IPS DF 6.9 (cell line): ENCODE results near the gene PACSIN1.

ENCODE experiments used
- DNase-seq: peaks from one replicate; pipeline ENCODE4 v3.0.0-alpha.2; 2013; ENCODE audit warnings: low read depth, low spot score
- H3K27ac ChIP-seq: one replicate; pipeline ENCODE4 v1.5.1; 2013; ENCODE audit warnings: low read length, control low read depth
- H3K27me3 ChIP-seq: 2 replicates; pipeline ENCODE4 v1.6.1; 2013; ENCODE audit warnings: mild to moderate bottlenecking, low read length; ENCODE audit not compliant: control insufficient read depth, insufficient read depth
- H3K36me3 ChIP-seq: 2 replicates; pipeline ENCODE4 v1.6.1; 2013; ENCODE audit warnings: low read length; ENCODE audit not compliant: control insufficient read depth, insufficient read depth
- H3K4me1 ChIP-seq: 2 replicates; pipeline ENCODE4 v1.6.1; 2013; ENCODE audit warnings: low read length; ENCODE audit not compliant: control insufficient read depth, insufficient read depth
- H3K4me3 ChIP-seq: 2 replicates; pipeline ENCODE4 v1.5.1; 2013; ENCODE audit warnings: mild to moderate bottlenecking, low read length
- H3K9me3 ChIP-seq: 2 replicates; pipeline ENCODE4 v1.6.1; 2013; ENCODE audit warnings: low read length, inconsistent platforms; ENCODE audit not compliant: control insufficient read depth, insufficient read depth
- WGBS: extraction: QIAGEN DNeasy Blood & Tissue Kit; methylation state at CpG from one replicate; pipeline ENCODE4 v1.1.7; 2013; ENCODE audit warnings: mixed read lengths, missing lambda C conversion rate; ENCODE audit not compliant: insufficient read length, insufficient coverage; 5-methylcytosine and 5-hydroxymethylcytosine counted together

PACSIN1 gene

DNA sequence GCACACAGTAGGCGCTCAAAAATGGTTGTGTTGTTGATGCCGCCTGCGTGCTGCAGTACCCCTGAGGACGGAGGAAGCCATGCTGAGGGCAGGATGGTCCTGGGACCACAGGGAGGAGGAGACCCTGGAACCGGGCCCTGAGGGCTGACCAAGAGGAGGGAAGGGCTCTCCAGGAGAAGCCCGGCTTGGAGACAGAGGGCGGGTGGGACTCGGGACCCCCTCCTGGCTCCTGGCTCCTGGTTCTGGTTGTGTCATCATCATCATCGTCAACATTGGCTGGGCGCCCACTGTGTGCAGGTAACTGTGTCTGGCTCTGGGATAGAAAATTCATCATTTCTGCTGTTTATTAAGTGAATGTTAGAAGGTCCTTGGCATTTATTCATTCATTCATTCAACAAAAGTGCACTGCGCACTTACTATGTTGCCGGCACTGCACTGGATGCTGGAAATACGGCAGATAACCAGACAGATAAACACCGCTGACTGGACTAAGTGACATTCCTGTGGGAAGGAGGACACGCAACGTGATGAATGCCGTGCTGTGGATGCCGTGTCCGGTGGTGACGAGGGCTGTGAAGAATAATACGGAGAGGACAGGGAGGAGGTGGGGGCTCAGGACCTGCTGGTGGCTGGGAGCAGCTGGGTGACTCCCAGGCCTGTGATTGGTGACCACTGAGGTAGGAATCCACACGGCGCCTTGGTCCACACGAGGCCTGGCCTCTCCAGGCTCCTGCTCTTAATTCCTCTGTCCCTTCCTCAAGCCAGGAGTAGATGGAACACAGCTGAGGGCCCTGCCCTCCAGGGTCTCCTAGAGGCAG, 55.0 kb downstream of the PACSIN1 start:
- Histone ChIP-seq H3K4me1 (no peaks in the 10 kb centered on the region), H3K27ac (no peak overlapping the region), H3K4me3 (no peak overlapping the region), H3K9me3 (no peaks in the 10 kb centered on the region), H3K36me3 (no peaks in the 10 kb centered on the region), H3K27me3 (no peaks in the 10 kb centered on the region)
- no CpG with 5 or more reads among the region's 24 CpGs for WGBS
- DNase-seq = no peak

DNA sequence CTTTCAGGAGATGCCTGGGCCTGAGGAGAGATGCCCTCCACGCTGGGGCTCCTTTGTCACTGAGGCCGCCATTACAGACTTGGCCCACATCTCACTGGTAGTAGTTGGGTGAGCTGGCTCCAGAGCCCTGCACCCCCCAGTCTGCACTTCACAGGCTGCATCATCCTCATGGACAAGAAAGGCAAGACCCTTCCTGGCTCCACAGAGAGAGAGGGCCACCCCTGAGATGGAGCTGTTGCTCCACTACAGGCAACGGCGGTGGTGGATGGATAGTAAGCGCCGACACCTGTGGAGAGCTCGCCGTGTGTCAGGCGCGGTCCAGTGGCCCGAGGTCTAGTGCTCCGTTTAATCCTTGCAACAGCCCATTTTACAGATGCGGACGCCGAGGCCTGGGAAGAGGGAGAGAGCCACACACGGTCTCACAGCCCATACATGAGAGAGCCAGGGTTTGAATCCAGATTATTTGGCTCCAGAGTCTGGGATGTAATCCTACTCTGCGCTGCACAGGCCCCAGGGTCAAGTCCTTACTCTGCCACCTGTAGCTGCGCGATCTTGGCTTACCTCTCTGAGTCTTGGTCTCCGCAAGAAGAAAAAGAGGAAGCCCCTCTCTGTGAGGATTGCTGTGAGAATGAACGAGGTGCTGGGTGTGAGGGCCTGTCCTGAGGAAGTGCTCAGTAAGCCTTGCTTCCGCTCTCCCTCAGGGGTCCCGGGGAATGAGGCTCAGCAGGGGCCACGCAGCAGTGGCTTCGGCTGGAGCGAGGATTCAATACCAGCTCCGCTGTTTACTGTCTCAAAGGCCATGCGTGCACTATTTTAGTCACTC, 55.8 kb downstream of the PACSIN1 start:
- Histone ChIP-seq H3K4me1 (no peaks in the 10 kb centered on the region), H3K9me3 (no peaks in the 10 kb centered on the region), H3K27ac (no peak overlapping the region), H3K4me3 (no peak overlapping the region), H3K36me3 (no peaks in the 10 kb centered on the region), H3K27me3 (no peaks in the 10 kb centered on the region)
- DNase-seq = no peak
- WGBS = no CpG with 5 or more reads among the region's 28 CpGs

DNA sequence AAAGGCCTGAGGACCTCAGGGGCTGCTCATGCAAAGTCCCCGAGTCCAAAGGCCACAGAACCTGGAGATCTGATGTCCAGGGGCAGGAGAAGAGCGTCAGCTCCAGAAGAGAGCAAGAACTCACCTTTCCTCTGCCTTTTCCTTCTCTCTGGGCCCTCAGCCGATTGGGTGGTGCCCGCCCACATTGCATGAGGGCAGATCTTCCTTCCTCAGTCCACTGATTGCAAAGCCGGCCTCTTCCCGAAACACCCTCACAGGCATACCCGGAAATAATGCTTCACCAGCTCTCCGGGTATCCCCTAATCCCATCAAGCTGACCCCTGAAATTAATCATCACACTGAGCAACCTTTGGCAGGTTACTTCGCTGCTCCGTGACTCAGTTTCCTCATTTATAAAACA, 56.9 kb downstream of the PACSIN1 start:
- H3K27ac ChIP-seq = no peak overlapping the region
- H3K36me3 ChIP-seq = no peaks in the 10 kb centered on the region
- no peak overlapping the region for H3K4me3 ChIP-seq
- no peak for DNase-seq
- H3K9me3 ChIP-seq = no peaks in the 10 kb centered on the region
- no peaks in the 10 kb centered on the region for H3K27me3 ChIP-seq
- peaks cover under 1% of the 10 kb centered on the region; the same call in 1 of the 2 replicates for H3K4me1 ChIP-seq
- WGBS = no CpG with 5 or more reads among the region's 10 CpGs

DNA sequence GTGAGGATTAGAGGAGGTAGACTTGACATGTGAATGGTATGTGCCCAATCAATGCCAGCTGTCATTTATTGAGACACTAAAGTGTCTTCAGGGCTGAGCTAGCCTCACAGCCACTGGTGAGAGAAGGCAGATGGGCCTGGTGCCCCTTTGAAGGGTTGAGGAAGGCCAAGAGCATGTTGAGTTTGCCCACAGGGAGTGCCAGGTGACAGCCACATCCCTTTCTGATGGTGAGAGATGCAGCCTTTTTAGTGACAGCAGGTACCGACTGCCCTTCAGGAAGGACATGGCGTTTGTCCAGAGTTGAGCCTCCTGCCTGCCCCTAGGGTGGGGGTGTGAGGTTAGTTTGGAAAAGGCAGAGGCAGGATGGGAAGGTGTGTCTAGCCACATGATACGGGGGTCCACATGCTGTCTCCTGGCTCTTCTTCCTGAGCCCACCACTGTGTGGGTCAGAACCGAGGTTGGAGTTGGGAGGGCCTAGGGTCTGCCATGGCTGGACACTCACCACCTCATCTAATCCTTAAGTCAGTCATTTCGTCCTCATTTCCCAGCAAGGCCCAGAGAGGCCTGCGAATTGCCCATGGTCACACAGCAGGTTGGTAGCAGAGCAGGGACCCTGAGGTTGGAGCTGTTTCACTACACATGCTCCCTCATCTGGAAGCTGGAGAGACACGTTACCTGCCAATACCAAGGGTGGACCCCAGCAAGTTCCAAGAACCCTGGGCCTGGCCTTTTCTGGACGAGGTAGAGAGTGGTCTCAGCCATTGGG, 57.7 kb downstream of the PACSIN1 start:
- no peaks in the 10 kb centered on the region for H3K9me3 ChIP-seq
- H3K27me3 ChIP-seq = no peaks in the 10 kb centered on the region
- DNase-seq = no peak
- no CpG with 5 or more reads among the region's 8 CpGs for WGBS
- no peak overlapping the region for H3K4me3 ChIP-seq
- H3K36me3 ChIP-seq = no peaks in the 10 kb centered on the region
- peaks cover 3% of the 10 kb centered on the region; the same call in 1 of the 2 replicates for H3K4me1 ChIP-seq
- H3K27ac ChIP-seq = no peak overlapping the region

DNA sequence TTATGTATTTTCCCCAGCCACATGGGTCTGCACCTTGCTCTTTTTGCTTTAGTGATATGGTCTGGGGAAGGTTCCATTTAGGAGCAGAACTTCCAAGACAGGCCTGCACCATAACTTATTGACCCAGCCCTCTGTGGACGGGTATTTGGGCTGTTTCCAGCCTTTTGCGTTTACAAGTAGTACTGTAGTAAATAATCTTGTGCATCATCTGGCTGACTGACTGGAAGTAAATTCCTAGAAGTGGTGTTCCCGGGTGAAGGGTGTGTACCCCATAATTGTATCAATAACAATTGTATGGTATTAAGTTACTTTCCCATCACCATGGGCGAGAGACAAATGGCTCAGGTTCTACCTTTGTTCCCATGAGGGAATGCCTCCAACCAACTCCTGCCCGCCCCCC, 58.6 kb downstream of the PACSIN1 start:
- H3K4me1 ChIP-seq = peaks cover 3% of the 10 kb centered on the region; the same call in 1 of the 2 replicates
- WGBS = no CpG with 5 or more reads among the region's 5 CpGs
- DNase-seq = no peak
- H3K4me3 ChIP-seq = no peak overlapping the region
- H3K27ac ChIP-seq = no peak overlapping the region
- H3K36me3 ChIP-seq = no peaks in the 10 kb centered on the region
- no peaks in the 10 kb centered on the region for H3K27me3 ChIP-seq
- no peaks in the 10 kb centered on the region for H3K9me3 ChIP-seq

DNA sequence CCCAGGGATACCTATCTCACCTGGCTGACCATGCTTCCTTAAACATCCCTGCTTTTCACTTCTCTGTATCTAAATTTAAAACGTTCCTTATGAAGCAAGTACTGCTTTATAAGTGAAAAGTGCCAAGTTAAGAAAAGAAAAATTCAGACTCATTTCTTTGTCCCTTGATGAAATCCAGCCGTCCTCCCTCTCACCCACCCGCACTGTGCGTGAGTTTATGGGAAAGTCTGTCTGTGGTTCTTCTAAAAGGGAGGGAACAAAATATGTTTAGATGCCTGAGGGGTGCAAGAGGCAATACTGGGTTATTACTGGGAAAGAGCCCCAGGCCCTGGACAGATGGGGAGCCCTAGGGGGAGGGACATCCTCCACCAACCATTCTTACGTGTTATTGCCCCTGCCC, 59.1 kb downstream of the PACSIN1 start:
- H3K27ac ChIP-seq = no peak overlapping the region
- H3K9me3 ChIP-seq = no peaks in the 10 kb centered on the region
- no peaks in the 10 kb centered on the region for H3K27me3 ChIP-seq
- H3K4me1 ChIP-seq = peaks cover 3% of the 10 kb centered on the region; the same call in 1 of the 2 replicates
- H3K4me3 ChIP-seq = no peak overlapping the region
- no peaks in the 10 kb centered on the region for H3K36me3 ChIP-seq
- WGBS = no CpG with 5 or more reads among the region's 5 CpGs
- DNase-seq = no peak

DNA sequence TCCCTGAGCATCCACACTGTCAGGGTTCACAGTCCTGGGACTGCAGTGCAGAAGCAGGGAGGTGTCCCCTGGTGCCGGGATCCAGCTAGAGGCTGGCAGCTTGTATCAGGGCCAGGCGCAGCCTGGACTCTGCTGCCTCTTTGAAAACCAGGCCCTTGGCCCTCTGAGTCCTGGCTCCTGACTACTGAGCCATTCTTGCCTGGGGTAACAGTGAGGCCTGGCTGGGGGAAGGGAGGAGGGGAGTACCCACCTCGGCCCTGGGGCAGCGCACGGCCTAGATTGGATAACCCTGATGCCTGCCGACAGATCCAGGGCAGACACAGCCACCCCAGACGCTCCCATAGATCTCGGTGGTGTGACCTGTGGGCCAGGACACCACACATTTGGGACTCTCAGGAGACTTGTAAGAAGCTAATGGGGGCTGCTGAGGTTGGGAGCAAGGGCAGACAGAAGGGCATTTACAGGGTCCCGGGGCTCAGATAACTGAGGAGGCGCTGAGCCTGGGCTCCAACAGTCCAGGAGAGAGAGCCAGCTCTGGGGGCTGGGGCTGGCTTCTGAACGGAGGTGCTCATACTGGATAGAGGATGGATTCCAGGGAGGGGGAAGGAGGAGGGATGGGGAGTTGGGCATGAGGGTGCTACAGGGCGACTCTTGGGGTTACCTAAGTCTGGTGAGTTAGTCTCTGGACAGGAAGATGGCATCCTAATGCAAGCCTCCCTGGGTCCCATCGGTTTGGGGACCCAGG, 59.7 kb downstream of the PACSIN1 start:
- Histone ChIP-seq H3K9me3 (no peaks in the 10 kb centered on the region), H3K27ac (no peak overlapping the region), H3K4me3 (no peak overlapping the region), H3K27me3 (no peaks in the 10 kb centered on the region), H3K4me1 (peaks cover 3% of the 10 kb centered on the region; the same call in 1 of the 2 replicates), H3K36me3 (no peaks in the 10 kb centered on the region)
- no CpG with 5 or more reads among the region's 13 CpGs for WGBS
- DNase-seq = no peak

DNA sequence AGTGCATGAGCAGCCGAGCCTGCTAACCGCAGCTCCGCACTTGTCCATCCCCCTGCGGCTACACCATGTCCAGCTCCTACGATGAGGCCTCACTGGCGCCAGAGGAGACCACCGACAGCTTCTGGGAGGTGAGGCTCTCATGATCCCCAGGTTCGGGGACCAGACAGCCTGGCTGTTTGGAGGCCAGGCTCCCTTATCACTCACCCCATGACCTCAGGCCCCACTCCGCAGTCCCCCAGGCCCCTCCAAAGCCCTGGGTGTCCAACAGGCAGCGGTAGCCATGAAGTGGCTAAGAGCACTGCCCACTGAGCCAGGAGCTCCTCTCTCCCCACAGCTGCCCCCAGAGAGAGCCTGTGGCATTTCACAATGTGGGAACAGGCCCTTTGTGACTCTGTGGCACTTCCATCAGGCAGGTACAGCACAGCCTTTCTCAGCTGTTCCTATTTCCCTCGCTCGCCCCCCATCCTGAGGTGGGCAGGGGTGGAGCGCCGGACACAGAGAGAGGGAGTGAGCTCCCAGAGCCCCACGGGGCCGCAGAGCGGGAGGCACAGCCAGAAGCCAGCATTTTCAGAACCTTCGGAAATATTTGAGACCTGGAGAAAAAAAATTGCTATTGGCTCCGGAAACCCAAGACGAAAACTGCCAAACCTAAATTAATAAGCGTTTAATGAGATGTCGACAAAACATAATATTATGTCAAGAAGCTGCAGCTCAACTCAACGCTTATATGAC, 60.5 kb downstream of the PACSIN1 start:
- DNase-seq = no peak
- WGBS = no CpG with 5 or more reads among the region's 23 CpGs
- Histone ChIP-seq H3K27me3 (no peaks in the 10 kb centered on the region), H3K36me3 (no peaks in the 10 kb centered on the region), H3K4me1 (peaks cover 3% of the 10 kb centered on the region; the same call in 1 of the 2 replicates), H3K9me3 (no peaks in the 10 kb centered on the region), H3K27ac (no peak overlapping the region), H3K4me3 (no peak overlapping the region)

DNA sequence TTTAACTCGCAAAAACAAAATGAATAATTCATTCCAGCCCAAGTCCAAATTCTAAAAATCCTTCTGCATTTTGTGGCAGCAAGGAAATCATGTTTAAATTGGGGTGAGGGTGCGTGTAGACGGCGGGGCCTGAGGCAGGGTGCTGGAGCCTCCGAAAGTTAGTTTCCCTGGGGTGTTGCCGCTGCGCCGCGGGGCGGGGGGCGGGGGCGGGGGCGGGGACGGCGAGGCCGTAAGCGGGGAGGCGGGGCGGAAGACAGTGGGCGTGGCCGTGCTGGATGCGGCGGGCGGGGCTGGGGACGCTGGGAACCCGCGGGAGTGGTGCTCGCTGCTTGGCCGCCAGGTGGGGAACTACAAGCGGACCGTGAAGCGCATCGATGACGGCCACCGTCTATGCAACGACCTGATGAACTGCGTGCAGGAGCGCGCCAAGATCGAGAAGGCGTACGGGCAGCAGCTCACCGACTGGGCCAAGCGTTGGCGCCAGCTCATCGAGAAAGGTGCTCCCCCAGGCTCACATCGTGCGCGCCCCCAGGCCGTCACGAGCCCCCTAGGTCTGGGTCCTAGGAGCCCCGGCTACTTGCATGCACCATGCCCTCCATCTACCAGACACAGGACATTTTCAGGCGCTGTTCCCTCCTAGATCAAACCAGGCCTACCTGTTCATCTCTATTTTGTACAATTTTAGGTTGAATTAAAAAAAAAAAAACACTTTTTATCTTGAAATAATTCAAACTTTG, 61.3 kb downstream of the PACSIN1 start:
- DNase-seq = peak; percentile 72
- WGBS = no CpG with 5 or more reads among the region's 53 CpGs
- Histone ChIP-seq H3K27me3 (no peaks in the 10 kb centered on the region), H3K36me3 (no peaks in the 10 kb centered on the region), H3K4me3 (no peak overlapping the region; the same call in 1 of the 2 replicates), H3K4me1 (peaks cover 3% of the 10 kb centered on the region; the same call in 1 of the 2 replicates), H3K9me3 (no peaks in the 10 kb centered on the region), H3K27ac (no peak overlapping the region)
